Spleen (tissue), 11 donors: ENCODE measurements around the gene TREM2. TPM values are rescaled to one million over a fixed set of nuclear protein-coding genes. Genes with fewer than 3 reads are reported as not detected.

Experiments used
- DNase-seq: peaks from one replicate; pipeline ENCODE4 v3.0.0-alpha.2; 2020
- H3K27ac ChIP-seq, 8 donors: fragments of 200-600 bp; sonication (generic) in 7 of 8; 1 replicate in 4 of 8; 2 replicates in 4 of 8; pipeline versions ENCODE4 v1.5.0 to v1.8.0; 2016 to 2021; ENCODE audit warnings: inconsistent platforms in 4 of 8, mild to moderate bottlenecking in 4 of 8, moderate library complexity in 1 of 8
- H3K27me3 ChIP-seq, 7 donors: fragments of 200-600 bp; sonication (generic) in 6 of 7; replicated peaks in 1 of 7; 1 replicate in 4 of 7; 2 replicates in 3 of 7; pipeline versions ENCODE4 v1.5.0 to v1.8.0; 2016 to 2021; ENCODE audit warnings: inconsistent platforms in 3 of 7, mild to moderate bottlenecking in 1 of 7
- H3K36me3 ChIP-seq, 6 donors: fragments of 200-600 bp; sonication (generic) in 5 of 6; 1 replicate in 4 of 6; 2 replicates in 2 of 6; pipeline versions ENCODE4 v1.5.0 to v1.8.0; 2016 to 2021; ENCODE audit warnings: inconsistent platforms in 2 of 6
- H3K4me1 ChIP-seq, 6 donors: fragments of 200-600 bp; sonication (generic) in 5 of 6; 1 replicate in 3 of 6; 2 replicates in 3 of 6; pipeline versions ENCODE4 v1.5.0 to v1.8.0; 2016 to 2021; ENCODE audit warnings: inconsistent platforms in 3 of 6
- H3K4me3 ChIP-seq, 8 donors: fragments of 200-600 bp; sonication (generic) in 7 of 8; 1 replicate in 4 of 8; 2 replicates in 4 of 8; pipeline versions ENCODE4 v1.5.0 to v1.8.0; 2016 to 2021; ENCODE audit warnings: inconsistent platforms in 4 of 8, mild to moderate bottlenecking in 4 of 8, moderate library complexity in 2 of 8
- H3K9me3 ChIP-seq, 8 donors: fragments of 200-600 bp; sonication (generic) in 7 of 8; 1 replicate in 4 of 8; 2 replicates in 4 of 8; pipeline versions ENCODE4 v1.5.0 to v1.8.0; 2016 to 2021; ENCODE audit warnings: inconsistent platforms in 4 of 8
- POLR2A ChIP-seq, 3 donors: fragments of 450-650 bp; IDR thresholded peaks; one replicate each; pipeline ENCODE4 v1.5.1; 2017; ENCODE audit warnings: antibody characterized with exemption in 3 of 3, mild to moderate bottlenecking in 1 of 3
- POLR2AphosphoS5 ChIP-seq, 3 donors: sonication (generic); formaldehyde crosslinking; IDR thresholded peaks; one replicate each; pipeline ENCODE4 v1.5.1; 2017; ENCODE audit warnings: antibody characterized with exemption in 3 of 3
- WGBS, 5 donors: extraction: QIAGEN DNeasy Blood & Tissue Kit in 3 of 5; methylation state at CpG; one replicate each; pipeline versions ENCODE4 v1.1.5 to v1.1.7; 2013 to 2018; 5-methylcytosine and 5-hydroxymethylcytosine counted together
- intact Hi-C: fragments of 100-400 bp; cut with DNase I; formaldehyde crosslinking; loops from one replicate; pipeline ENCODE4 v1.15.0; 2023; ENCODE audit warnings: low total_unique reads
- polyA plus RNA-seq, 3 donors: library from polyadenylated mRNA; stranded (reverse); fragments of 200-250 nt; gene quantifications; one replicate each; pipeline ENCODE4 v1.2.1, GENCODE V29; 2013
- total RNA-seq, 7 donors: library from RNA; depleted of rRNA in 3 of 7; stranded (reverse); fragments of >200 nt in 3 of 7; fragmentation: NEBNext Ultra II Directional in 4 of 7; extraction: Animal tissue kit (Norgen Biotek cat#: 25700) in 4 of 7; gene quantifications; one replicate each; pipeline versions ENCODE4 v1.1.0 to v1.2.1, GENCODE V29; 2016 to 2021
- TF ChIP-seq, protein P1 (sequence below), 11 experiments: fragments of 200-600 bp in 7 of 11; fragments of 450-650 bp in 4 of 11; sonication (generic) in 4 of 11; IDR thresholded peaks in 8 of 11; conservative IDR thresholded peaks in 3 of 11; 1 replicate in 7 of 11; 2 replicates in 4 of 11; pipeline versions ENCODE4 v1.4.0 to v1.8.0; 2016 to 2021; ENCODE audit warnings: antibody characterized with exemption in 11 of 11, inconsistent platforms in 4 of 11, mild to moderate bottlenecking in 1 of 11
- donor health status: healthy with polysubstance abuse.
- donor health status: DM: no; HTN: no; CAD: no; lungs with moderate emphysema.
- donor health status: DM: no; HTN: no; CAD: no.
- donor health status: Bipolar disorder and iron deficiency.
- donor health status: healthy.
- donor health status: DM: no; HTN: no; CAD: no.
- donor health status: DM: yes; HTN: yes; CAD: no.

TREM2 gene
- total and polyA plus RNA-seq, 10 donors, result 0.59 to 18.3 (median 0.73) TPM; not detected in 4

DNA sequence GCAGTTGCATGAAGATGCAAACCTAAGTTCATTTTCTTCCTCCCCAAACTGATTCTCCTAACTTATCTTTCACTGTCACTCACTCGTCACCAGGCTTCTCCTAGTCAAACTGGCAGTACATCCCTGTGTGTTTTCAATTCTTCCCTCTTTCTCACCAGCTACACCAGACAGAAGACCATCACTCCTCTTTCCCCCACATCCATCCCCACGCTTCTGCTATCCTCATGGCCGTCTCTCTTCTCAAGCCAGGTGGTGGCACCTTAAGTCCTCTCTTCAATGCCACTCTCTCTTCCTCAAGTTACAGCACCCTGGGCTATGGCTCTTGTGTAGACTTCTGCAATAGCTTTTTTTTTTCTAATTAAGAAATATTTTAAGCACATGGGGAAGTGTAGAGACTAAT, 14.4 kb upstream of the TREM2 start:
- Histone ChIP-seq H3K36me3 (no peaks in the 10 kb centered on the region), H3K27me3 (peaks cover 0 to 5% (median 0%) of the 10 kb centered on the region in 7 donors), H3K9me3 (no peaks in the 10 kb centered on the region), H3K27ac (no peak overlapping the region), H3K4me1 (peaks cover 0 to 7% (median 2%) of the 10 kb centered on the region in 6 donors), H3K4me3 (no peak overlapping the region)
- intact Hi-C loops, result no loop called here
- TF ChIP-seq POLR2A (IDR thresholded peaks at IDR 0.05) (no peak), POLR2AphosphoS5 (IDR thresholded peaks at IDR 0.05) (no peak)
- TF ChIP-seq, protein P1, sequence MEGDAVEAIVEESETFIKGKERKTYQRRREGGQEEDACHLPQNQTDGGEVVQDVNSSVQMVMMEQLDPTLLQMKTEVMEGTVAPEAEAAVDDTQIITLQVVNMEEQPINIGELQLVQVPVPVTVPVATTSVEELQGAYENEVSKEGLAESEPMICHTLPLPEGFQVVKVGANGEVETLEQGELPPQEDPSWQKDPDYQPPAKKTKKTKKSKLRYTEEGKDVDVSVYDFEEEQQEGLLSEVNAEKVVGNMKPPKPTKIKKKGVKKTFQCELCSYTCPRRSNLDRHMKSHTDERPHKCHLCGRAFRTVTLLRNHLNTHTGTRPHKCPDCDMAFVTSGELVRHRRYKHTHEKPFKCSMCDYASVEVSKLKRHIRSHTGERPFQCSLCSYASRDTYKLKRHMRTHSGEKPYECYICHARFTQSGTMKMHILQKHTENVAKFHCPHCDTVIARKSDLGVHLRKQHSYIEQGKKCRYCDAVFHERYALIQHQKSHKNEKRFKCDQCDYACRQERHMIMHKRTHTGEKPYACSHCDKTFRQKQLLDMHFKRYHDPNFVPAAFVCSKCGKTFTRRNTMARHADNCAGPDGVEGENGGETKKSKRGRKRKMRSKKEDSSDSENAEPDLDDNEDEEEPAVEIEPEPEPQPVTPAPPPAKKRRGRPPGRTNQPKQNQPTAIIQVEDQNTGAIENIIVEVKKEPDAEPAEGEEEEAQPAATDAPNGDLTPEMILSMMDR (IDR thresholded peaks at IDR 0.05 in 8 of 11, conservative IDR thresholded peaks at IDR 0.05 in 3 of 11), result no peak
- DNase-seq, result no peak
- WGBS, 5 donors, result 76 to 85% (median 77%) methylated on average over 3 of the region's 3 CpGs

DNA sequence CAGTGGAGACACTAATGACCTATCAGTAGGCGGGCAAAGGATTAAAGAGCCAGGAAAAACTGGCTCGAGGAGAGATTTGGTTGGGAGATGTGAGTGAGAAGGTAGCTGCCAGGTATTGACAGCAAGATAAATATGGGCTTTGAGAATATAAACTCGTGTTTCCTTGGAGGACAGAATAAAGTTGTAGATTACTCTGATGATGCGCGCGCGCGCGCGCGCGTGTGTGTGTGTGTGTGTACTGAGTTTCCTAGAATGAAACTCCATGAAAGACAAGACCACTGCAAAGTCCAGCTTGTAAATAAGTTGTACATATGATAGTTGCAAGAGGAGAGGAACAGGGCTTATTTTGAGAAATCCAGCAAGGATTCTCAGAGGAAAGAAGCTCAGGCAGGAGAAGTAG, 13.3 kb upstream of the TREM2 start:
- DNase-seq, result no peak
- Histone ChIP-seq H3K27ac (no peak overlapping the region), H3K27me3 (peaks cover 0 to 5% (median 0%) of the 10 kb centered on the region in 7 donors), H3K4me1 (no peaks in the 10 kb centered on the region), H3K9me3 (no peaks in the 10 kb centered on the region), H3K4me3 (no peak overlapping the region), H3K36me3 (no peaks in the 10 kb centered on the region)
- intact Hi-C loops, result no loop called here
- TF ChIP-seq POLR2AphosphoS5 (IDR thresholded peaks at IDR 0.05) (no peak), POLR2A (IDR thresholded peaks at IDR 0.05) (no peak)
- TF ChIP-seq, protein P1 (IDR thresholded peaks at IDR 0.05 in 8 of 11, conservative IDR thresholded peaks at IDR 0.05 in 3 of 11), result no peak
- 88 to 94% (median 93%) methylated on average over 12 of the region's 12 CpGs for WGBS, 5 donors

DNA sequence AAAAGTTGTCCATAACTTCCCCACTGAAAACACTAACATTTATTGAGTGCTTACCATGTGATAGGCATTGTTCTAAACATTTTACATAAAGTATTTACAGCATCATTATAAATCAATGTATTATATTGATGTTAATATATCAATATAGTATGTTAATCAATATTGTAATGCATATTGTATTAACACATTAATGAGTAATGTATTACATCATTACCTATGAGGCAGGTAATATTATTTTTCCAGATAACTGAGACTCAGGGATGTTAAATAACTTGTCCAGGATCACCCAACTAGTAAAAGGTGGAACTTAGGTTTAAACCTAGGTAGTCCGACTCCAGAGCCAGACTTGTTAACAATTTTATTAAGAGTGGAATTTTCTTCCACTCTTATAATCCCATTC, 12.2 kb upstream of the TREM2 start:
- peaks cover 0 to 5% (median 0%) of the 10 kb centered on the region in 7 donors for H3K27me3 ChIP-seq
- intact Hi-C loops, result no loop called here
- H3K27ac ChIP-seq, result no peak overlapping the region
- no peaks in the 10 kb centered on the region for H3K9me3 ChIP-seq
- H3K36me3 ChIP-seq, result no peaks in the 10 kb centered on the region
- no peak overlapping the region for H3K4me3 ChIP-seq
- TF ChIP-seq POLR2AphosphoS5 (IDR thresholded peaks at IDR 0.05), result no peak
- no peak for TF ChIP-seq POLR2A (IDR thresholded peaks at IDR 0.05)
- TF ChIP-seq, protein P1 (IDR thresholded peaks at IDR 0.05 in 8 of 11, conservative IDR thresholded peaks at IDR 0.05 in 3 of 11), result no peak
- 81 to 97% (median 87%) methylated on average over 1 of the region's 1 CpG for WGBS, 5 donors
- H3K4me1 ChIP-seq, result no peaks in the 10 kb centered on the region
- no peak for DNase-seq

DNA sequence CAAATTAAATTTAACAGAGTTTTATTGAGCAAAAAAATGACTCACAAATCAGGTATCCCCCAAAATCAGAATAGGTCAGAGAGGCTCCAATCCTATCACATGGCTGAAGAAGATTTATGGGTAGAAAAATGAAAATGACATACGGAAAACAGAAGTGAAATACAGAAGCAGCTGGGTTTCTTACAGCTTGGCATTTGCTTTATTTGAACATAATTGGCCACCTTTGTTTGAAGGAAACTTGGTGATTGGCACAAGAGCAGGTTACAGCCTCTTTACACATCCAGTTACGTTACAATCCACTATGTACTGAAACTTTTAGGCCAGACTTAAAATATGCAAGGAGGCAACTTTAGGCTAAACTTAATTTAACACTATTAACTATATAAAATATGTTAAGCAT, 11.7 kb upstream of the TREM2 start:
- H3K27ac ChIP-seq, result no peak overlapping the region
- H3K4me1 ChIP-seq, result no peaks in the 10 kb centered on the region
- intact Hi-C loops, result no loop called here
- H3K9me3 ChIP-seq, result no peaks in the 10 kb centered on the region
- H3K4me3 ChIP-seq, result no peak overlapping the region
- no peaks in the 10 kb centered on the region for H3K36me3 ChIP-seq
- peaks cover 0 to 5% (median 0%) of the 10 kb centered on the region in 7 donors for H3K27me3 ChIP-seq
- no peak for DNase-seq
- TF ChIP-seq POLR2A (IDR thresholded peaks at IDR 0.05), result no peak
- TF ChIP-seq, protein P1 (IDR thresholded peaks at IDR 0.05 in 8 of 11, conservative IDR thresholded peaks at IDR 0.05 in 3 of 11), result no peak
- 36 to 58% (median 50%) methylated on average over 2 of the region's 2 CpGs for WGBS, 5 donors
